ENCODE measurements around the gene STAP1.

STAP1 gene

GRCh38 chr4:67556436-67556835 is 2.1 kb upstream of the STAP1 start:
- DNase-seq = no peak

GRCh38 chr4:67565284-67565683 is 6.8 kb downstream of the STAP1 start:
- DNase-seq = no peak

GRCh38 chr4:67566335-67566734 is 7.8 kb downstream of the STAP1 start:
- DNase-seq = no peak

- no peak for DNase-seq
These were observed 10.3 kb downstream of the STAP1 start for GRCh38 chr4:67568820-67569219.

GRCh38 chr4:67570537-67570936 is 12.0 kb downstream of the STAP1 start:
- no peak for DNase-seq

GRCh38 chr4:67571975-67572374 is 13.4 kb downstream of the STAP1 start:
- DNase-seq = no peak

GRCh38 chr4:67573193-67573592 is 14.7 kb downstream of the STAP1 start:
- no peak for DNase-seq

- no peak for DNase-seq
These were observed 16.9 kb downstream of the STAP1 start for GRCh38 chr4:67575232-67576058.

- DNase-seq = no peak
These were observed 17.5 kb downstream of the STAP1 start for GRCh38 chr4:67576059-67576466.

- no peak for DNase-seq
These were observed 18.0 kb downstream of the STAP1 start for GRCh38 chr4:67576538-67576937.

GRCh38 chr4:67580577-67580976 is 22.1 kb downstream of the STAP1 start:
- no peak for DNase-seq

GRCh38 chr4:67581208-67581857 is 22.8 kb downstream of the STAP1 start:
- no peak for DNase-seq

- no peak for DNase-seq
These were observed 23.4 kb downstream of the STAP1 start for GRCh38 chr4:67581913-67582312.

- DNase-seq = no peak
These were observed 26.0 kb downstream of the STAP1 start for GRCh38 chr4:67584496-67584895.

- DNase-seq = no peak
These were observed 28.6 kb downstream of the STAP1 start for GRCh38 chr4:67587156-67587555.

GRCh38 chr4:67593741-67594175 is 35.2 kb downstream of the STAP1 start:
- DNase-seq = no peak

GRCh38 chr4:67603310-67604028 is 44.9 kb downstream of the STAP1 start:
- no peak for DNase-seq

GRCh38 chr4:67604029-67604381 is 45.5 kb downstream of the STAP1 start:
- DNase-seq = no peak

GRCh38 chr4:67604749-67605148 is 46.2 kb downstream of the STAP1 start:
- no peak for DNase-seq

GRCh38 chr4:67608027-67608426 is 49.5 kb downstream of the STAP1 start:
- DNase-seq = no peak

- no peak for DNase-seq
These were observed 55.7 kb downstream of the STAP1 start for GRCh38 chr4:67614186-67614585.

- no peak for DNase-seq
These were observed 56.6 kb downstream of the STAP1 start for GRCh38 chr4:67615119-67615518.

GRCh38 chr4:67616478-67616877 is 58.0 kb downstream of the STAP1 start:
- DNase-seq = no peak

GRCh38 chr4:67624939-67625338 is 66.4 kb downstream of the STAP1 start:
- no peak for DNase-seq
